Mucosa of rectum (tissue), 2 donors: Measurements from ENCODE around the gene RXRG.

ENCODE experiments used
- H3K27ac ChIP-seq, 2 donors: one replicate each; pipeline ENCODE4 v1.7.0; 2013; ENCODE audit warnings: inconsistent platforms in 2 of 2, low read depth in 2 of 2, low read length in 2 of 2
- H3K27me3 ChIP-seq, 2 donors: one replicate each; pipeline ENCODE4 v1.7.0; 2013; ENCODE audit warnings: low read length in 2 of 2; ENCODE audit not compliant: control insufficient read depth in 2 of 2, insufficient read depth in 2 of 2
- H3K36me3 ChIP-seq, 2 donors: one replicate each; pipeline ENCODE4 v1.7.0; 2013; ENCODE audit warnings: low read length in 2 of 2; ENCODE audit not compliant: control insufficient read depth in 2 of 2, insufficient read depth in 2 of 2
- H3K4me1 ChIP-seq, 2 donors: one replicate each; pipeline ENCODE4 v1.7.0; 2013; ENCODE audit warnings: low read length in 2 of 2, mild to moderate bottlenecking in 1 of 2; ENCODE audit not compliant: control insufficient read depth in 2 of 2, insufficient read depth in 2 of 2
- H3K4me3 ChIP-seq, 2 donors: one replicate each; pipeline ENCODE4 v1.7.0; 2013; ENCODE audit warnings: low read length in 2 of 2
- H3K9ac ChIP-seq, 2 donors: one replicate each; pipeline ENCODE4 v1.7.0; 2013; ENCODE audit warnings: low read length in 2 of 2, low read depth in 1 of 2, mild to moderate bottlenecking in 1 of 2
- H3K9me3 ChIP-seq, 2 donors: one replicate each; pipeline ENCODE4 v1.7.0; 2013; ENCODE audit warnings: low read length in 2 of 2; ENCODE audit not compliant: control insufficient read depth in 2 of 2
- donor health status: healthy.
- donor health status: Normal muscosa, but diverticular disease.

Gene RXRG

GRCh38 chr1:165452336-165453130, 7.6 kb upstream of the RXRG start:
- no peak overlapping the region for H3K27ac ChIP-seq
- H3K27me3 ChIP-seq: no peaks in the 10 kb centered on the region
- H3K9ac ChIP-seq: no peak overlapping the region
- H3K4me1 ChIP-seq: no peaks in the 10 kb centered on the region
- no peaks in the 10 kb centered on the region for H3K9me3 ChIP-seq
- H3K4me3 ChIP-seq: no peak overlapping the region
- H3K36me3 ChIP-seq: no peaks in the 10 kb centered on the region

DNA sequence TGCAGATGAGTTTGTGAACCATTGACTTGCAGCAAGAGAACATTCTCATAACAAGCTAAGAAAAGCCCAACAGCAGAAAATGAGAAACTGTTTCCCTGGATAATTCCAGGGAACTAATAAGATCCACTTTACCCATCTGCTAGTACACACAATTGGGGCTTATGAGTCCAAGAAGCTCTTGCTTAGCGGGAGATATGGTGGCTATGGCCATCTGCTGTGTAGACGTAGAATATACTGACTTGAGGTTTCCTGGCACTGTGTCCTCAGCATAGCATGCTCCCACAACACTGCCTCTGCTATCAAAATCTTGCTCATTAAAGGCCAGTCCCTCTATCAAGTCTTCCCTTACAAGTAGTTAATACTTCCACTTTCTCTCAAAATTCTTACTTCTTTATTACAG, 6.8 kb upstream of the RXRG start:
- H3K27me3 ChIP-seq: peaks cover 0 to 3% of the 10 kb centered on the region in 2 donors
- H3K27ac ChIP-seq: no peak overlapping the region

GRCh38 chr1:165449131-165449530, 4.2 kb upstream of the RXRG start:
- H3K36me3 ChIP-seq: no peaks in the 10 kb centered on the region
- H3K4me1 ChIP-seq: no peaks in the 10 kb centered on the region
- H3K27ac ChIP-seq: no peak overlapping the region

More for the DNA sequence above, 6.8 kb upstream of the RXRG start:
- no peaks in the 10 kb centered on the region for H3K9me3 ChIP-seq
- no peaks in the 10 kb centered on the region for H3K4me1 ChIP-seq
- no peak overlapping the region for H3K4me3 ChIP-seq
- no peaks in the 10 kb centered on the region for H3K36me3 ChIP-seq
- no peak overlapping the region for H3K9ac ChIP-seq

DNA sequence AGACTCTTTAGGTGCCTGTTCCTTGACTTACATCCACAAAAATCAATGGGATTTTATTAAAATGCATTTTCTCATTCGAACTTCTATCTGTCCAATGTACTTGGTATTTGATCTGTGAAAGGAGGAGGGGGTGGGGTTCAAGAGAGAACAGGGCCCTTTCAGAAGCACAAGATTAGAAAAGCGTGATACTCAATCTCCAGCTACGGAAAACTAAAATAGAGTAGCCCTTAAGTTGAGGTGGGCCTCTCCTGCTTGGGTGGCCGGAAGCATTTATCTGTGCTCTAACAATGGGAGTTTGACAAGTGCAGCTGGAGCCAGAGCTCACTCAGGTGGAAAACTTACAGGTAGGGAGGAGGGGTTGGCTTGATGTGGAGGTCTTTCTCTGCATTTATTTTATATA, 462 bp upstream of the RXRG start:
- H3K36me3 ChIP-seq: no peaks in the 10 kb centered on the region
- H3K4me3 ChIP-seq: no peak overlapping the region
- H3K9ac ChIP-seq: no peak overlapping the region
- no peaks in the 10 kb centered on the region for H3K9me3 ChIP-seq
- no peaks in the 10 kb centered on the region for H3K4me1 ChIP-seq
- H3K27ac ChIP-seq: no peak overlapping the region
- peaks cover 25 to 30% of the 10 kb centered on the region in 2 donors for H3K27me3 ChIP-seq

More at GRCh38 chr1:165449131-165449530, 4.2 kb upstream of the RXRG start:
- no peak overlapping the region for H3K4me3 ChIP-seq
- H3K9ac ChIP-seq: no peak overlapping the region
- H3K9me3 ChIP-seq: no peaks in the 10 kb centered on the region
- H3K27me3 ChIP-seq: peaks cover 19 to 21% of the 10 kb centered on the region in 2 donors

- Histone ChIP-seq H3K4me3 (no peak overlapping the region), H3K27me3 (peaks cover 25 to 30% of the 10 kb centered on the region in 2 donors), H3K27ac (no peak overlapping the region), H3K36me3 (no peaks in the 10 kb centered on the region), H3K4me1 (no peaks in the 10 kb centered on the region), H3K9me3 (no peaks in the 10 kb centered on the region), H3K9ac (no peak overlapping the region)
These were observed 1.2 kb downstream of the RXRG start for GRCh38 chr1:165443539-165444311.

DNA sequence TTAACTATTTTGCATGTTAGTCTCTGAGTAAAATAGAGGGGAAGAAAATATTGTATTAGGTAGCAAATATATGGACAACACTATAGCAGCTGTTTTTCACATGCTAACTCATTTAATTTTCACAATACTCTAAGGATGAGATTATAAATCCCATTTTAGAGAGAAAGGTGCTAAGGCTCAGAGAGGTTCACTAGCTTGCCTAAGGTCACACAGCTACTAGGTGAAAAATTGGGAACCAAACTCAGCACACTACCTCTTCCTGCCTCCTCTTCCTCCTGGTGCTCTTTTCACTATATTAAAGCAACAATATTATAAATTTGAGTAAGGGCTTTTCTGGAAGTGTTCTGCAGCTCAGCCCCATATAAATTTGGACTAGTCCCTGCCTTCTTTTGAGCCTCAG, 2.3 kb downstream of the RXRG start:
- Histone ChIP-seq H3K9me3 (no peaks in the 10 kb centered on the region), H3K36me3 (no peaks in the 10 kb centered on the region), H3K9ac (no peak overlapping the region), H3K27ac (no peak overlapping the region), H3K4me3 (no peak overlapping the region), H3K4me1 (no peaks in the 10 kb centered on the region), H3K27me3 (peaks cover 25 to 30% of the 10 kb centered on the region in 2 donors)

DNA sequence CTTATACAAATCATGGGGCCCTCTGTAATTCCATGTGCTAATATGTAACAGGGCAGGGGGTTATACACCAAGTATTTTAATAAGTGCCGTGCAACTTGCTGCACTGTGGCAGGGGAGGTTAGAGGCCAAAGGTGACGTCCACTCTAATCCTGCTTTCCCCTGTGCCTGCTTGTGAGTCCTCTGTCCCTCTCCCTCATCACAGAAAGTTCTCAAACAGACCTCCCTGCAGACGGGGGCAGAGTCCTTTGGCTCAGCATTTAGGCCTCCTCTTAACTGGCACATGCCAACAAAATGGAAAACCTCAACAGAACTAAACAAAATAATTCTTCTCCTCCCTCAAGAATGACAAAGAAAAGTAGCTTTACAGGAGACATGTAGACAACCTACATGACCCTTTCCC, 2.9 kb downstream of the RXRG start:
- no peaks in the 10 kb centered on the region for H3K4me1 ChIP-seq
- H3K4me3 ChIP-seq: no peak overlapping the region
- no peaks in the 10 kb centered on the region for H3K9me3 ChIP-seq
- H3K9ac ChIP-seq: no peak overlapping the region
- no peak overlapping the region for H3K27ac ChIP-seq
- peaks cover 25 to 29% of the 10 kb centered on the region in 2 donors for H3K27me3 ChIP-seq
- H3K36me3 ChIP-seq: no peaks in the 10 kb centered on the region

- H3K9me3 ChIP-seq: no peaks in the 10 kb centered on the region
These were observed 3.6 kb downstream of the RXRG start for GRCh38 chr1:165441166-165441880.

DNA sequence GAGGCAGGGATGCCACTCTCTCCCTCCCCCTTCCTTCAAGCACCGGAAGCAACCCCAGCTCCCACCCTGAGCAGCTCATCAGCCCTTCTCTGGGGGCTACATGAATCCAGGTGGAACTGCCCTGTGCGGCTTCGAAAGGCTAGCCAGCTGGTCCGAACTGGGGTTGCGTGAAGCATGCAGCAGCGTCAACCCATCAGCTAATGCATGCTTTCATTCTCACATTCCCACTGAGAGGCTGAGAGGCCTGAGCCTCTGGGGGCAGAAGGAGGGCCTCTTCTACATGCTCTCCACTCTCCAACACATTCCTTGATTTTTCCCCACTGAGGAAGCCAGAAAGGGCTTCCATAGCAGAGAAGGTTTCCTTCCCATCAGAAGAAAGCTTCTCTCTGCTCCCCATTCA, 5.6 kb downstream of the RXRG start:
- Histone ChIP-seq H3K36me3 (no peaks in the 10 kb centered on the region), H3K27ac (no peak overlapping the region), H3K27me3 (peaks cover 7 to 11% of the 10 kb centered on the region in 2 donors), H3K9ac (no peak overlapping the region), H3K4me1 (no peaks in the 10 kb centered on the region), H3K4me3 (no peak overlapping the region), H3K9me3 (no peaks in the 10 kb centered on the region)

More at GRCh38 chr1:165441166-165441880, 3.6 kb downstream of the RXRG start:
- no peaks in the 10 kb centered on the region for H3K36me3 ChIP-seq
- H3K9ac ChIP-seq: no peak overlapping the region
- peaks cover 25 to 26% of the 10 kb centered on the region in 2 donors for H3K27me3 ChIP-seq
- H3K4me3 ChIP-seq: no peak overlapping the region
- H3K4me1 ChIP-seq: no peaks in the 10 kb centered on the region
- no peak overlapping the region for H3K27ac ChIP-seq

DNA sequence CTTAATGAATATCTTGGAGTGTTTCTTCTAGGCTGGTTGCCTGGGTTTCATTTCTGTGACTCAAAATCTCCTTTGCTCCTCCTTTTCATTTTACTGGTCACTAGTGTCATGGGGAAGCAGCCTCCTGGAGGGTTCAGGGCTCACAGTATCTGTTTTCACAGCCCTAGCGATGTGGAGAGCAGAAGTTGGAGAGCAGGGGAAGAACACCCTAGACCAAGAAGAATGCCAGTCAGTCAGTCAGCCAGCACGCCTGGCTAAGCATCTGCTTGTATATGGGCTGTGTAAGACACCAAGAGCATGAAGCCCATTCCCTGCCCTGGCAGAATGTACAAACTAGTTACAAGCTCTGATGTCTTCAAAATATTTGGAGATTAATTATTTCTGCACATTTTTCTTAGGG, 7.9 kb downstream of the RXRG start:
- H3K27ac ChIP-seq: no peak overlapping the region
- H3K4me1 ChIP-seq: no peaks in the 10 kb centered on the region
- no peak overlapping the region for H3K4me3 ChIP-seq
- no peaks in the 10 kb centered on the region for H3K27me3 ChIP-seq
- no peaks in the 10 kb centered on the region for H3K9me3 ChIP-seq
- no peak overlapping the region for H3K9ac ChIP-seq
- no peaks in the 10 kb centered on the region for H3K36me3 ChIP-seq
